Left renal pelvis (tissue), 4 donors: ENCODE data around the gene IPO11. TPM values are rescaled to one million over a fixed set of nuclear protein-coding genes. Genes with fewer than 3 reads are reported as not detected.

ENCODE experiments used
- DNase-seq, 4 donors: peaks; one replicate each; pipeline ENCODE4 v3.0.0-alpha.2; 2013; ENCODE audit warnings: low read depth in 4 of 4, low spot score in 3 of 4
- polyA plus RNA-seq, 4 donors: library from polyadenylated mRNA; unstranded; fragments of 120-200 nt; gene quantifications; one replicate each; pipeline ENCODE4 v1.2.1, GENCODE V29; 2013; ENCODE audit not compliant: insufficient read length in 4 of 4

IPO11 gene
- polyA plus RNA-seq, 4 donors = 26.3 to 43.1 (median 37.2) TPM

- no peak for DNase-seq
These were observed 20.1 kb downstream of the IPO11 start for GRCh38 chr5:62432621-62433064.

GRCh38 chr5:62448528-62448927 is 36.0 kb downstream of the IPO11 start:
- no peak for DNase-seq

GRCh38 chr5:62450259-62450658 is 37.7 kb downstream of the IPO11 start:
- no peak for DNase-seq

GRCh38 chr5:62457071-62457470 is 44.5 kb downstream of the IPO11 start:
- no peak for DNase-seq

GRCh38 chr5:62460578-62460983 is 48.0 kb downstream of the IPO11 start:
- DNase-seq = peak; percentile 7 to 20 (median 18)

GRCh38 chr5:62461561-62461960 is 49.0 kb downstream of the IPO11 start:
- DNase-seq = no peak

- no peak for DNase-seq
These were observed 53.7 kb downstream of the IPO11 start for GRCh38 chr5:62465985-62466925.

- no peak for DNase-seq
These were observed 60.6 kb downstream of the IPO11 start for GRCh38 chr5:62473209-62473608.

GRCh38 chr5:62475072-62475471 is 62.5 kb downstream of the IPO11 start:
- DNase-seq = no peak

- DNase-seq = no peak
These were observed 65.2 kb downstream of the IPO11 start for GRCh38 chr5:62477801-62478200.

- DNase-seq = no peak
These were observed 71.0 kb downstream of the IPO11 start for GRCh38 chr5:62483556-62483955.

GRCh38 chr5:62486672-62487071 is 74.1 kb downstream of the IPO11 start:
- DNase-seq = no peak

- no peak for DNase-seq
These were observed 76.0 kb downstream of the IPO11 start for GRCh38 chr5:62488531-62488930.

GRCh38 chr5:62489471-62489870 is 76.9 kb downstream of the IPO11 start:
- no peak for DNase-seq

GRCh38 chr5:62494772-62495171 is 82.2 kb downstream of the IPO11 start:
- no peak for DNase-seq

GRCh38 chr5:62496876-62497275 is 84.3 kb downstream of the IPO11 start:
- DNase-seq = no peak

GRCh38 chr5:62498961-62499360 is 86.4 kb downstream of the IPO11 start:
- DNase-seq = no peak

GRCh38 chr5:62499756-62500155 is 87.2 kb downstream of the IPO11 start:
- DNase-seq = no peak

GRCh38 chr5:62502456-62503101 is 90.0 kb downstream of the IPO11 start:
- DNase-seq = no peak

GRCh38 chr5:62504129-62504528 is 91.6 kb downstream of the IPO11 start:
- no peak for DNase-seq

- DNase-seq = no peak
These were observed 94.3 kb downstream of the IPO11 start for GRCh38 chr5:62506659-62507460.
